Thyroid gland (tissue), 4 donors: ENCODE results near the gene AMZ1. TPM values are rescaled to one million over a fixed set of nuclear protein-coding genes. Genes with fewer than 3 reads are reported as not detected.

ENCODE experiments used
- DNase-seq, 2 donors: peaks; one replicate each; pipeline ENCODE4 v3.0.0-alpha.2; 2019
- H3K27ac ChIP-seq, 3 donors: fragments of 200-600 bp; sonication (generic); 1 replicate in 2 of 3; 2 replicates in 1 of 3; pipeline ENCODE4 v1.5.1; 2016 to 2019; ENCODE audit warnings: mild to moderate bottlenecking in 1 of 3, moderate library complexity in 1 of 3
- H3K27me3 ChIP-seq: fragments of 200-600 bp; sonication (generic); one replicate; pipeline ENCODE4 v1.5.1; 2019
- H3K36me3 ChIP-seq, 2 donors: fragments of 200-600 bp; sonication (generic); one replicate each; pipeline ENCODE4 v1.5.1; 2016 to 2019
- H3K4me1 ChIP-seq, 2 donors: fragments of 200-600 bp; sonication (generic); one replicate each; pipeline ENCODE4 v1.5.1; 2017 to 2019
- H3K4me3 ChIP-seq, 3 donors: fragments of 200-600 bp; sonication (generic); replicated peaks in 1 of 3; 1 replicate in 2 of 3; 2 replicates in 1 of 3; pipeline ENCODE4 v1.5.1; 2016; ENCODE audit warnings: mild to moderate bottlenecking in 1 of 3
- H3K9me3 ChIP-seq: fragments of 200-600 bp; sonication (generic); one replicate; pipeline ENCODE4 v1.5.1; 2017
- POLR2A ChIP-seq, 2 donors: fragments of 450-650 bp; IDR thresholded peaks; one replicate each; pipeline ENCODE4 v1.6.1; 2017; ENCODE audit warnings: antibody characterized with exemption in 2 of 2, mild to moderate bottlenecking in 2 of 2, moderate library complexity in 1 of 2
- WGBS, 2 donors: methylation state at CpG; one replicate each; pipeline ENCODE4 v1.1.5; 2017; 5-methylcytosine and 5-hydroxymethylcytosine counted together
- intact Hi-C: fragments of 100-400 bp; cut with DNase I; formaldehyde crosslinking; loops from one replicate; pipeline ENCODE4 v1.15.1; 2023
- total RNA-seq, 4 donors: library from RNA; depleted of rRNA; stranded (reverse); fragments of >200 nt; gene quantifications; one replicate each; pipeline ENCODE4 v1.2.3, GENCODE V29; 2016
- TF ChIP-seq, protein P1 (sequence below), 6 experiments: fragments of 200-600 bp in 3 of 6; fragments of 450-650 bp in 3 of 6; sonication (generic) in 3 of 6; IDR thresholded peaks; one replicate each; pipeline ENCODE4 v1.5.1; 2016 to 2019; ENCODE audit warnings: antibody characterized with exemption in 6 of 6, mild to moderate bottlenecking in 2 of 6, inconsistent platforms in 1 of 6, moderate library complexity in 1 of 6

AMZ1 gene
- total RNA-seq, 4 donors from 2014 or later, result 0.29 to 1.2 TPM; not detected in 2

GRCh38 chr7:2718296-2718965 is 30.4 kb downstream of the AMZ1 start:
- DNase-seq, result no peak
- 90 to 92% methylated on average over 34 of the region's 34 CpGs for WGBS, 2 donors
- TF ChIP-seq, protein P1, sequence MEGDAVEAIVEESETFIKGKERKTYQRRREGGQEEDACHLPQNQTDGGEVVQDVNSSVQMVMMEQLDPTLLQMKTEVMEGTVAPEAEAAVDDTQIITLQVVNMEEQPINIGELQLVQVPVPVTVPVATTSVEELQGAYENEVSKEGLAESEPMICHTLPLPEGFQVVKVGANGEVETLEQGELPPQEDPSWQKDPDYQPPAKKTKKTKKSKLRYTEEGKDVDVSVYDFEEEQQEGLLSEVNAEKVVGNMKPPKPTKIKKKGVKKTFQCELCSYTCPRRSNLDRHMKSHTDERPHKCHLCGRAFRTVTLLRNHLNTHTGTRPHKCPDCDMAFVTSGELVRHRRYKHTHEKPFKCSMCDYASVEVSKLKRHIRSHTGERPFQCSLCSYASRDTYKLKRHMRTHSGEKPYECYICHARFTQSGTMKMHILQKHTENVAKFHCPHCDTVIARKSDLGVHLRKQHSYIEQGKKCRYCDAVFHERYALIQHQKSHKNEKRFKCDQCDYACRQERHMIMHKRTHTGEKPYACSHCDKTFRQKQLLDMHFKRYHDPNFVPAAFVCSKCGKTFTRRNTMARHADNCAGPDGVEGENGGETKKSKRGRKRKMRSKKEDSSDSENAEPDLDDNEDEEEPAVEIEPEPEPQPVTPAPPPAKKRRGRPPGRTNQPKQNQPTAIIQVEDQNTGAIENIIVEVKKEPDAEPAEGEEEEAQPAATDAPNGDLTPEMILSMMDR (IDR thresholded peaks at IDR 0.05), result no peak
- no peak for TF ChIP-seq POLR2A (IDR thresholded peaks at IDR 0.05)
- Histone ChIP-seq H3K36me3 (peaks cover 0 to 6% of the 10 kb centered on the region in 2 donors), H3K4me3 (no peak overlapping the region), H3K4me1 (no peaks in the 10 kb centered on the region), H3K27ac (no peak overlapping the region), H3K9me3 (no peaks in the 10 kb centered on the region), H3K27me3 (no peaks in the 10 kb centered on the region)
- intact Hi-C loops, result no loop called here

- no peak overlapping the region for H3K4me3 ChIP-seq
- no peaks in the 10 kb centered on the region for H3K9me3 ChIP-seq
- TF ChIP-seq, protein P1 (IDR thresholded peaks at IDR 0.05), result peak in 2 of 6 experiments; percentile 18 to 37
- no peak for TF ChIP-seq POLR2A (IDR thresholded peaks at IDR 0.05)
- peak in 1 of 2 donors; percentile 21 for DNase-seq
- intact Hi-C loops, result no loop called here
- H3K4me1 ChIP-seq, result no peaks in the 10 kb centered on the region
- 79 to 85% methylated on average over 16 of the region's 16 CpGs for WGBS, 2 donors
- H3K27ac ChIP-seq, result no peak overlapping the region
- H3K27me3 ChIP-seq, result no peaks in the 10 kb centered on the region
- peaks cover 0 to 6% of the 10 kb centered on the region in 2 donors for H3K36me3 ChIP-seq
Measured at GRCh38 chr7:2719007-2719406, 31.0 kb downstream of the AMZ1 start.

DNA sequence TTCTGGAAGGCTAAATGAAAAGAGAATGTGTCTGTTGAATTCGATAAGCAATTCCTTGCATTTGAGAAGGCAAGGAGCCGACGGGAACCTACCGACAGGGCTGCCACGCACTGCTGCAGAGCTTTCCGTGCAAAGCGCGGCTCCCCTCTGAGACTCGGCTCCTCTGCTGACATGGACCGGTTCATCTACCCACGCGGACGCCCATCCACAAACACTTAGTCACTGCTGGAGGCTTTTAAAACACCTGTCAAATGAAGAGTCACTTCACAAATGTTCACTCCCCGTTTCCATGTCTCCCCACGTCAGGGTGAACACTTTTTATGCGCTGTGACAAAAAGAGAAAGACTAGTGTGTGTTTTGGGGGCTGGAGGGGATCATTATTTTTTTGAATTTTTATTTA is 32.0 kb downstream of the AMZ1 start:
- Histone ChIP-seq H3K4me3 (no peak overlapping the region), H3K27me3 (no peaks in the 10 kb centered on the region), H3K27ac (no peak overlapping the region), H3K36me3 (peaks cover 0 to 6% of the 10 kb centered on the region in 2 donors), H3K4me1 (no peaks in the 10 kb centered on the region), H3K9me3 (no peaks in the 10 kb centered on the region)
- intact Hi-C loops, result no loop called here
- 92 to 94% methylated on average over 16 of the region's 16 CpGs for WGBS, 2 donors
- no peak for TF ChIP-seq POLR2A (IDR thresholded peaks at IDR 0.05)
- TF ChIP-seq, protein P1 (IDR thresholded peaks at IDR 0.05), result no peak
- DNase-seq, result no peak

DNA sequence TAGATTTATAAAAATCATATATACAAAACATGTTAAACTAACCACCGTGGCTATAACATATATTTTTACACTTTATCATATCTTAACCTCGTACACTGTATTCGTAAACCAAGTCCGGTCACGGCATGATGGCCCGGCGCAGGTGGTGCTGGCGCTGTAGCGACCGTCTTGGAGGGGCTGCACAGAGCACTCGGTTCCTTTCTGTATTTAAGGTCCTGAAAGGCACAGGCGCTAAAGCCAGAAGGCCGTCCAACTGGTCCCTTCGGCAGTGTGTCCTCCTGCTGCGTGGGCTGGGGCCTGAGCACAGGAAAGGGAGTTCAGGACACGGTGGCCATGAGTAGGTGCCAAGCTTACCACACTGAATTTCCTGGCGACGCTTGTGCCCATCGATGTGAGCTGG is 33.8 kb downstream of the AMZ1 start:
- no peaks in the 10 kb centered on the region for H3K4me1 ChIP-seq
- no peaks in the 10 kb centered on the region for H3K27me3 ChIP-seq
- no peak for TF ChIP-seq POLR2A (IDR thresholded peaks at IDR 0.05)
- TF ChIP-seq, protein P1 (IDR thresholded peaks at IDR 0.05), result no peak
- WGBS, 2 donors, result 95 to 97% methylated on average over 19 of the region's 19 CpGs
- H3K9me3 ChIP-seq, result no peaks in the 10 kb centered on the region
- intact Hi-C loops, result no loop called here
- no peak overlapping the region for H3K4me3 ChIP-seq
- peaks cover 4 to 6% of the 10 kb centered on the region in 2 donors for H3K36me3 ChIP-seq
- no peak overlapping the region for H3K27ac ChIP-seq
- no peak for DNase-seq

- no peaks in the 10 kb centered on the region for H3K4me1 ChIP-seq
- no peak overlapping the region for H3K4me3 ChIP-seq
- H3K27me3 ChIP-seq, result no peaks in the 10 kb centered on the region
- intact Hi-C loops, result no loop called here
- peaks cover 5 to 6% of the 10 kb centered on the region in 2 donors for H3K36me3 ChIP-seq
- no peak overlapping the region for H3K27ac ChIP-seq
- no peak for DNase-seq
- no peaks in the 10 kb centered on the region for H3K9me3 ChIP-seq
- WGBS, 2 donors, result 95 to 96% methylated on average over 4 of the region's 4 CpGs
- no peak for TF ChIP-seq POLR2A (IDR thresholded peaks at IDR 0.05)
- TF ChIP-seq, protein P1 (IDR thresholded peaks at IDR 0.05), result no peak
Measured at GRCh38 chr7:2722591-2722990, 34.6 kb downstream of the AMZ1 start.
